MM.1S (cell line): ENCODE data around the gene MARK3.

Experiments
- DNase-seq: peaks from one replicate; pipeline ENCODE4 v3.0.0-alpha.2; 2015
- H2AFZ ChIP-seq: fragments of 300-600 bp; sonication (generic); 2 replicates; pipeline ENCODE4 v1.6.0; 2016; ENCODE audit warnings: antibody characterized with exemption, low read length
- H3F3A ChIP-seq: fragments of 300-600 bp; sonication (generic); 2 replicates; pipeline ENCODE4 v1.6.1; 2016; ENCODE audit warnings: mild to moderate bottlenecking, antibody characterized with exemption, low read length, moderate library complexity, mixed read lengths; ENCODE audit not compliant: insufficient read depth
- H3K27ac ChIP-seq: fragments of 300-600 bp; sonication (generic); 2 replicates; pipeline ENCODE4 v1.5.1; 2016; ENCODE audit warnings: mild to moderate bottlenecking, low read length
- H3K27me3 ChIP-seq: fragments of 300-600 bp; sonication (generic); replicated peaks from 2 replicates; pipeline ENCODE4 v1.6.0; 2016; ENCODE audit warnings: low read length; ENCODE audit not compliant: insufficient read depth
- H3K36me3 ChIP-seq: fragments of 300-600 bp; sonication (generic); replicated peaks from 2 replicates; pipeline ENCODE4 v1.6.1; 2016; ENCODE audit warnings: mild to moderate bottlenecking, low read length, mixed read lengths; ENCODE audit not compliant: insufficient read depth
- H3K4me1 ChIP-seq: fragments of 300-600 bp; sonication (generic); 2 replicates; pipeline ENCODE4 v1.6.1; 2016; ENCODE audit warnings: low read length, mixed read lengths
- H3K4me2 ChIP-seq: fragments of 300-600 bp; sonication (generic); 2 replicates; pipeline ENCODE4 v1.6.0; 2016; ENCODE audit warnings: low read depth, low read length
- H3K4me3 ChIP-seq: fragments of 300-600 bp; sonication (generic); 2 replicates; pipeline ENCODE4 v1.5.1; 2016; ENCODE audit warnings: low read length, mixed read lengths
- H3K79me2 ChIP-seq: fragments of 300-600 bp; sonication (generic); 2 replicates; pipeline ENCODE4 v1.6.1; 2016; ENCODE audit warnings: mixed run types, low read length, mixed read lengths
- H3K9ac ChIP-seq: fragments of 300-600 bp; sonication (generic); 2 replicates; pipeline ENCODE4 v1.6.1; 2016; ENCODE audit warnings: low read length, mixed read lengths
- H3K9me2 ChIP-seq: fragments of 300-600 bp; sonication (generic); replicated peaks from 2 replicates; pipeline ENCODE4 v1.6.1; 2016; ENCODE audit warnings: mild to moderate bottlenecking, low read length, mixed read lengths; ENCODE audit not compliant: insufficient read depth
- H3K9me3 ChIP-seq: fragments of 300-600 bp; sonication (generic); replicated peaks from 2 replicates; pipeline ENCODE4 v1.6.1; 2016; ENCODE audit warnings: mild to moderate bottlenecking, low read length, mixed read lengths; ENCODE audit not compliant: insufficient read depth
- H4K20me1 ChIP-seq: fragments of 300-600 bp; sonication (generic); 2 replicates; pipeline ENCODE4 v1.6.1; 2016; ENCODE audit warnings: mild to moderate bottlenecking, low read length, moderate library complexity, mixed read lengths; ENCODE audit not compliant: insufficient read depth
- CTCF ChIP-seq: fragments of 300-600 bp; sonication (generic); IDR thresholded peaks from 2 replicates; pipeline ENCODE4 v1.5.1; 2016; ENCODE audit warnings: antibody characterized with exemption, low read length, mixed read lengths
- EZH2 ChIP-seq: fragments of 300-600 bp; sonication (generic); optimal IDR thresholded peaks from 2 replicates; pipeline ENCODE3; 2017; ENCODE audit warnings: low read depth, mild to moderate bottlenecking, antibody characterized with exemption, low read length, mixed read lengths
- EZH2phosphoT487 ChIP-seq: fragments of 300-600 bp; sonication (generic); IDR thresholded peaks from 2 replicates; pipeline ENCODE4 v1.6.1; 2018; ENCODE audit warnings: antibody characterized with exemption, low read length

The MARK3 gene

DNA sequence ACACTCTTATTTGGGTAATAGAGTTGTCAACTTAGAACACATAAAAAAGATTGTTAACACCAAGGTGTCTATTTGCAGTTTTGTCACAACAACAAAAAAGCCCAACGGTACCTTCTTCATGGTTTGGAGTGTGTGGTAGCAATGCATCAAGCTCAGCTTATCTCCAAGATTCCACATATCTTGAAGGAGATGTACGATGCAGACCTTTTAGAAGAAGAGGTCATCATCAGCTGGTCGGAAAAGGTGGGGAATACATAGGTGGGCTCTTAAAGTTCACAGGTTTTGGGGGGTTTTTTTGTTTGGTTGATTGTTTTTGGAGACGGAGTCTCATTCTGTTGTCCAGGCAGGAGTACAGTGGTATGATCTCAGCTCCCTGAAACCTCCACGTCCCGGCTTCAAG is 45.7 kb upstream of the MARK3 start:
- no peaks in the 10 kb centered on the region for H4K20me1 ChIP-seq
- H3K4me3 ChIP-seq, result no peak overlapping the region
- no peak overlapping the region for H3K4me2 ChIP-seq
- H3F3A ChIP-seq, result no peaks in the 10 kb centered on the region
- H3K79me2 ChIP-seq, result peaks cover 30% of the 10 kb centered on the region
- H3K27ac ChIP-seq, result no peak overlapping the region
- no peak for TF ChIP-seq CTCF
- TF ChIP-seq EZH2phosphoT487, result no peak
- no peak for TF ChIP-seq EZH2
- H3K4me1 ChIP-seq, result no peaks in the 10 kb centered on the region
- H3K9me3 ChIP-seq, result no peaks in the 10 kb centered on the region
- H2AFZ ChIP-seq, result no peak overlapping the region
- H3K9me2 ChIP-seq, result no peaks in the 10 kb centered on the region
- H3K36me3 ChIP-seq, result peaks cover 18% of the 10 kb centered on the region; the same call in 1 of the 2 replicates
- H3K9ac ChIP-seq, result no peak overlapping the region
- no peaks in the 10 kb centered on the region for H3K27me3 ChIP-seq
- no peak for DNase-seq

DNA sequence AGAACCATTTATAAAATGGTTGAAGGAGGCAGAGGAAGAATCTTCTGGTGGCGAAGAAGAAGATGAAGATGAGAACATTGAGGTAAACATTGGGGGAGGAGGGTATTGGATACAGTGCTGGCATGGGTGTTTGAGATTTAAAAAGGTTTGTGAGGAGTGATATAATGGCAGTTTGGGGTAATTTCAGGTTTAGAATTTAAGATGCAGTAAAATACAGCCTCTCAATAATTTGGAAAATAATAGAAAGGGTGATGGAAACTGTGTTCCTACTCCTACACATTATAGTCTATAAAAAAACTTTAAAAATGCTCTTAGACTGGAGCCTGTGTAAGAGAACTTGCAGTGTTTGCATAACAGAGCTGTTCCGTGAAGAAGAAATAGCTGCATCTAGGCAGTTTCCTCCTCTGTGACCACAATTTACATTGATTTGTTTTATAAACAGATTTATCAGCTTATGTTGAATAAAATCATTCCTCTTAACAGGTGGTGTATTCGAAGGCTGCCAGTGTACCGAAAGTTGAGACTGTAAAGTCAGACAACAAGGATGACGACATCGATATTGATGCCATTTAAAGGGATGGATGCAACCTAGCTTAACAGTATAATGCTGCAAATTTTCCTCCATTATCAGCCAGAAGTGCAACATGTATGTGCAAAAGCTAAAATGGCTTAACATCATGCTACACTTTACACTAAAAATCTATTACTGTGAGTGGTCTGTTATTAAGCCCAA is 44.6 kb upstream of the MARK3 start:
- Histone ChIP-seq H3K27me3 (no peaks in the 10 kb centered on the region), H3K36me3 (peaks cover 18% of the 10 kb centered on the region; the same call in 1 of the 2 replicates), H2AFZ (no peak overlapping the region), H3K4me2 (no peak overlapping the region), H3K4me1 (no peaks in the 10 kb centered on the region), H3K79me2 (peaks cover 19% of the 10 kb centered on the region), H3K27ac (no peak overlapping the region), H3K4me3 (no peak overlapping the region), H3F3A (0 out of 2 replicates have a peak, but pooled peaks cover 3% of the 10 kb centered on the region), H4K20me1 (no peaks in the 10 kb centered on the region), H3K9me2 (no peaks in the 10 kb centered on the region), H3K9ac (no peak overlapping the region), H3K9me3 (no peaks in the 10 kb centered on the region)
- no peak for DNase-seq
- no peak for TF ChIP-seq CTCF
- no peak for TF ChIP-seq EZH2
- no peak for TF ChIP-seq EZH2phosphoT487

DNA sequence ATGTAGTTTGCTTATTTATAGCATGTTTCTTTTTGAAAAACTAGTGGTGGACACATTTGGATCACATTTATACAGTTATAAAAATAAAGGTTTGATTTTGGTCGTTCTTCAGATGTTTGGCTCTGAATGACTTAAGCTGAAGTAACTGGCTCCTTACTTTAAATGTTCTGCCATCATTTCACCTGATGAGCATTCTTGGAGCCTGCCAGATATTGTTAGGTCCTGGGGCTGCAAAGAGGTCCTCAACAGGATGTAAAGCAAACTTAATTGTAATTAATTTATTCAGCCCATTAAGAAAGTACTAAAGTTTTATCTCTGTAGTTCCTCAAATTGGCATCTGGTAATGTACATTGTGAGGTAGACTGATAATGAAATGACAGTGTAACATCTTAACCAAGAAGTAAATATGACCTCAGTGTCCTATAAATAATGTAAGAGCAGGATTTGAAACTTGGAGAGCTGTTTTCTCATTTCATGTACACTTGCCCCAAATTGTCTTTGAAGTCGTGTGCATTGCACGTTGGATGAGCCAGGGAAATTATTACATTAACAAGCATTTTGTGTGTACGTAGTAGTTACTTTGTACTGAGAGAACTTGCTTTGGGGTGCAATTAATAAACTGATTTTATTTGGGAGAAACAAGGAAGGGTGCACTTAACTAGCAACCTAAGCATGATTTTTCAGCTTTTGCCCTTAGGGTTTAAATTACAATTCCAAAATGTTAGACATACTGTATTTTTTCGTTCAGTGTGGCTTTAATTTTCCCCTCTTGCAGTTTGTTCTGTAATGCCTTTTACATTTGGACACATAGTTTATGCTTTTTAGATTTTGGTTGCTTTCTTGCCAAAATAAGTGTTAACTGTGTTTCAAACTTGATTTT is 43.7 kb upstream of the MARK3 start:
- no peaks in the 10 kb centered on the region for H3K4me1 ChIP-seq
- H3K79me2 ChIP-seq, result peaks cover 11% of the 10 kb centered on the region
- H2AFZ ChIP-seq, result no peak overlapping the region
- no peaks in the 10 kb centered on the region for H3K9me3 ChIP-seq
- TF ChIP-seq EZH2phosphoT487, result no peak
- no peak for TF ChIP-seq CTCF
- TF ChIP-seq EZH2, result no peak
- no peak for DNase-seq
- H3K9ac ChIP-seq, result no peak overlapping the region
- H3K4me2 ChIP-seq, result no peak overlapping the region
- H4K20me1 ChIP-seq, result no peaks in the 10 kb centered on the region
- no peaks in the 10 kb centered on the region for H3K9me2 ChIP-seq
- H3F3A ChIP-seq, result 0 out of 2 replicates have a peak, but pooled peaks cover 3% of the 10 kb centered on the region
- H3K27ac ChIP-seq, result no peak overlapping the region
- no peak overlapping the region for H3K4me3 ChIP-seq
- no peaks in the 10 kb centered on the region for H3K27me3 ChIP-seq
- peaks cover 14% of the 10 kb centered on the region; the same call in 1 of the 2 replicates for H3K36me3 ChIP-seq
